SK-N-SH treated with all-trans-retinoic acid at 6 μM for 48 hours (cell line): ENCODE measurements around the gene FLNC.
A peak's percentile ranks its signal among the peaks of the same experiment; 100 is the strongest.

ENCODE experiments used
- ATAC-seq: fragments of 200-7000 bp; cut with Tn5 transposase; 3 replicates; pipeline ENCODE4 v1.9.1; 2020; ENCODE audit warnings: mild to moderate bottlenecking, moderate library complexity
- ARNTL ChIP-seq: fragments of 450-650 bp; formaldehyde crosslinking; IDR thresholded peaks from 2 replicates; pipeline ENCODE4 v1.5.0; 2020; ENCODE audit warnings: low read depth, mild to moderate bottlenecking, moderate library complexity, borderline replicate concordance
- BACH2 ChIP-seq: fragments of 250-450 bp; sonication (Bioruptor Pico); IDR thresholded peaks from 2 replicates; pipeline ENCODE4 v1.9.0; 2021; ENCODE audit warnings: mild to moderate bottlenecking, borderline replicate concordance
- CREB5 ChIP-seq: fragments of 250-450 bp; sonication (Bioruptor Pico); IDR thresholded peaks from 2 replicates; pipeline ENCODE4 v1.5.1; 2020; ENCODE audit warnings: low read depth, mild to moderate bottlenecking, moderate library complexity
- CSDC2 ChIP-seq: fragments of 250-450 bp; sonication (Bioruptor Pico); IDR thresholded peaks from 2 replicates; pipeline ENCODE4 v1.5.0; 2020; ENCODE audit warnings: mild to moderate bottlenecking, moderate library complexity
- CSRNP3 ChIP-seq: fragments of 250-450 bp; sonication (Bioruptor Pico); IDR thresholded peaks from 2 replicates; pipeline ENCODE4 v1.5.1; 2021; ENCODE audit warnings: mild to moderate bottlenecking, moderate library complexity
- ESRRG ChIP-seq: fragments of 250-450 bp; sonication (Bioruptor Pico); IDR thresholded peaks from 2 replicates; pipeline ENCODE4 v1.6.1; 2021; ENCODE audit warnings: mild to moderate bottlenecking
- GLIS3 ChIP-seq: fragments of 250-450 bp; sonication (Bioruptor Pico); IDR thresholded peaks from 2 replicates; pipeline ENCODE4 v1.5.0; 2020; ENCODE audit warnings: mild to moderate bottlenecking, moderate library complexity
- ISL1 ChIP-seq: fragments of 250-450 bp; sonication (Bioruptor Pico); IDR thresholded peaks from 2 replicates; pipeline ENCODE4 v2.1.2; 2022; ENCODE audit warnings: mild to moderate bottlenecking, moderate library complexity
- OSR1 ChIP-seq: fragments of 250-450 bp; sonication (Bioruptor Pico); IDR thresholded peaks from 2 replicates; pipeline ENCODE4 v1.8.0; 2022; ENCODE audit warnings: moderate library complexity, mild to moderate bottlenecking, inconsistent platforms
- POU6F1 ChIP-seq: fragments of 250-450 bp; sonication (Bioruptor Pico); IDR thresholded peaks from 2 replicates; pipeline ENCODE4 v1.8.0; 2021; ENCODE audit warnings: low read depth, mild to moderate bottlenecking, moderate library complexity, borderline replicate concordance
- PPARA ChIP-seq: fragments of 250-450 bp; sonication (Bioruptor Pico); IDR thresholded peaks from 2 replicates; pipeline ENCODE4 v1.5.0; 2020; ENCODE audit warnings: mild to moderate bottlenecking, borderline replicate concordance
- RARB ChIP-seq: fragments of 250-450 bp; sonication (Bioruptor Pico); IDR thresholded peaks from 2 replicates; pipeline ENCODE4 v1.8.0; 2021; ENCODE audit warnings: mild to moderate bottlenecking, moderate library complexity
- SNAI2 ChIP-seq: fragments of 250-450 bp; sonication (Bioruptor Pico); IDR thresholded peaks from 2 replicates; pipeline ENCODE4 v1.5.0; 2020; ENCODE audit warnings: mild to moderate bottlenecking, moderate library complexity
- TCF4 ChIP-seq: fragments of 250-450 bp; sonication (Bioruptor Pico); IDR thresholded peaks from 2 replicates; pipeline ENCODE4 v1.8.0; 2021; ENCODE audit warnings: mild to moderate bottlenecking, moderate library complexity, borderline replicate concordance
- TOX ChIP-seq: fragments of 250-450 bp; sonication (Bioruptor Pico); IDR thresholded peaks from 2 replicates; pipeline ENCODE4 v1.8.0; 2021; ENCODE audit warnings: mild to moderate bottlenecking, moderate library complexity, borderline replicate concordance
- TSHZ2 ChIP-seq: fragments of 250-450 bp; sonication (Bioruptor Pico); IDR thresholded peaks from 2 replicates; pipeline ENCODE4 v1.5.0; 2020; ENCODE audit warnings: mild to moderate bottlenecking, moderate library complexity
- ZC3H10 ChIP-seq: fragments of 250-450 bp; sonication (Bioruptor Pico); IDR thresholded peaks from 2 replicates; pipeline ENCODE4 v1.5.1; 2021; ENCODE audit warnings: mild to moderate bottlenecking, moderate library complexity
- ZFP3 ChIP-seq: fragments of 250-450 bp; sonication (Bioruptor Pico); IDR thresholded peaks from 2 replicates; pipeline ENCODE4 v1.5.0; 2020; ENCODE audit warnings: mild to moderate bottlenecking, moderate library complexity
- ZFP30 ChIP-seq: fragments of 450-650 bp; formaldehyde crosslinking; IDR thresholded peaks from 2 replicates; pipeline ENCODE4 v1.5.0; 2022; ENCODE audit warnings: mild to moderate bottlenecking, moderate library complexity
- ZNF565 ChIP-seq: fragments of 450-650 bp; formaldehyde crosslinking; conservative IDR thresholded peaks from 2 replicates; pipeline ENCODE4 v1.5.0; 2020; ENCODE audit warnings: low read depth, mild to moderate bottlenecking, moderate library complexity
- ZNF70 ChIP-seq: fragments of 450-650 bp; formaldehyde crosslinking; IDR thresholded peaks from 2 replicates; pipeline ENCODE4 v1.5.0; 2020; ENCODE audit warnings: mild to moderate bottlenecking, moderate library complexity
- ZNF8 ChIP-seq: fragments of 450-650 bp; formaldehyde crosslinking; IDR thresholded peaks from 2 replicates; pipeline ENCODE4 v1.5.0; 2020; ENCODE audit warnings: mild to moderate bottlenecking, moderate library complexity

The FLNC gene

GRCh38 chr7:128867842-128868623, 37.8 kb downstream of the FLNC start:
- peak; percentile 0; the same call in 1 of the 3 replicates for ATAC-seq
- TF ChIP-seq PPARA, result no peak
- no peak for TF ChIP-seq CSRNP3 (CRISPR knock-in tag)
- TF ChIP-seq POU6F1 (CRISPR knock-in tag), result no peak
- TF ChIP-seq TSHZ2 (CRISPR knock-in tag), result no peak
- TF ChIP-seq ARNTL, result no peak
- no peak for TF ChIP-seq CSDC2 (CRISPR knock-in tag)
- TF ChIP-seq RARB (CRISPR knock-in tag), result no peak
- no peak for TF ChIP-seq TCF4 (CRISPR knock-in tag)
- TF ChIP-seq CREB5 (CRISPR knock-in tag), result no peak
- TF ChIP-seq ZFP30 (CRISPR knock-in tag), result no peak
- no peak for TF ChIP-seq TOX (CRISPR knock-in tag)
- no peak for TF ChIP-seq ISL1 (CRISPR knock-in tag)
- TF ChIP-seq SNAI2 (CRISPR knock-in tag), result no peak
- no peak for TF ChIP-seq OSR1 (CRISPR knock-in tag)
- TF ChIP-seq ZNF565 (CRISPR knock-in tag), result no peak
- no peak for TF ChIP-seq ZNF8 (CRISPR knock-in tag)
- no peak for TF ChIP-seq ZNF70
- no peak for TF ChIP-seq ZFP3
- no peak for TF ChIP-seq GLIS3 (CRISPR knock-in tag)

- no peak for TF ChIP-seq ZNF70
- TF ChIP-seq SNAI2 (CRISPR knock-in tag), result no peak
- no peak for TF ChIP-seq GLIS3 (CRISPR knock-in tag)
- TF ChIP-seq ZNF8 (CRISPR knock-in tag), result no peak
- TF ChIP-seq OSR1 (CRISPR knock-in tag), result no peak
- no peak for TF ChIP-seq BACH2
- no peak for TF ChIP-seq ARNTL
- no peak for TF ChIP-seq ESRRG (CRISPR knock-in tag)
- TF ChIP-seq POU6F1 (CRISPR knock-in tag), result no peak
- no peak for TF ChIP-seq ZC3H10 (CRISPR knock-in tag)
- TF ChIP-seq ZNF565 (CRISPR knock-in tag), result no peak
- no peak for TF ChIP-seq CREB5 (CRISPR knock-in tag)
- peak; percentile 5 for ATAC-seq
Observed at GRCh38 chr7:128868624-128869137, 38.5 kb downstream of the FLNC start.
